Pulmonary artery endothelial cell (primary cell): ENCODE measurements around the gene VSNL1. TPM values are rescaled to one million over a fixed set of nuclear protein-coding genes. Genes with fewer than 3 reads are reported as not detected.

Experiments
- DNase-seq: peaks from one replicate; pipeline ENCODE4 v3.0.0-alpha.2; 2011; ENCODE audit warnings: low read depth, low spot score
- total RNA-seq: library from RNA; depleted of rRNA; stranded (reverse); fragments of >200 nt; gene quantifications from 2 replicates; pipeline ENCODE4 v1.2.3, GENCODE V29; 2014

The VSNL1 gene
- total RNA-seq, 1 donor from 2014 or later: not detected

- no peak for DNase-seq
Measured at GRCh38 chr2:17580319-17580715, 39.8 kb downstream of the VSNL1 start.

- no peak for DNase-seq
Measured at GRCh38 chr2:17581831-17582230, 41.3 kb downstream of the VSNL1 start.

GRCh38 chr2:17583166-17583565, 42.7 kb downstream of the VSNL1 start:
- DNase-seq: no peak

- DNase-seq: no peak
Measured at GRCh38 chr2:17583646-17584045, 43.1 kb downstream of the VSNL1 start.

- DNase-seq: no peak
Measured at GRCh38 chr2:17584689-17585088, 44.2 kb downstream of the VSNL1 start.

- no peak for DNase-seq
Measured at GRCh38 chr2:17587469-17587868, 47.0 kb downstream of the VSNL1 start.

- DNase-seq: no peak
Measured at GRCh38 chr2:17588031-17588430, 47.5 kb downstream of the VSNL1 start.

GRCh38 chr2:17589406-17590035, 49.0 kb downstream of the VSNL1 start:
- no peak for DNase-seq

GRCh38 chr2:17590342-17590911, 49.9 kb downstream of the VSNL1 start:
- no peak for DNase-seq

GRCh38 chr2:17591846-17592245, 51.4 kb downstream of the VSNL1 start:
- no peak for DNase-seq

GRCh38 chr2:17592731-17593409, 52.4 kb downstream of the VSNL1 start:
- DNase-seq: no peak

GRCh38 chr2:17593445-17593840, 52.9 kb downstream of the VSNL1 start:
- DNase-seq: no peak

- no peak for DNase-seq
Measured at GRCh38 chr2:17593841-17594491, 53.5 kb downstream of the VSNL1 start.

- DNase-seq: no peak
Measured at GRCh38 chr2:17594533-17595401, 54.3 kb downstream of the VSNL1 start.

GRCh38 chr2:17599617-17600016, 59.1 kb downstream of the VSNL1 start:
- DNase-seq: no peak

- no peak for DNase-seq
Measured at GRCh38 chr2:17600556-17601204, 60.2 kb downstream of the VSNL1 start.

GRCh38 chr2:17604050-17604449, 63.6 kb downstream of the VSNL1 start:
- DNase-seq: no peak

GRCh38 chr2:17605696-17606095, 65.2 kb downstream of the VSNL1 start:
- DNase-seq: no peak

GRCh38 chr2:17606851-17607250, 66.4 kb downstream of the VSNL1 start:
- DNase-seq: no peak

- no peak for DNase-seq
Measured at GRCh38 chr2:17607379-17607778, 66.9 kb downstream of the VSNL1 start.

GRCh38 chr2:17608251-17608650, 67.8 kb downstream of the VSNL1 start:
- no peak for DNase-seq
